Chondrocyte (in vitro differentiated cells): ENCODE data around the gene CYLD. TPM values are rescaled to one million over a fixed set of nuclear protein-coding genes. Genes with fewer than 3 reads are reported as not detected.
A peak's percentile ranks its signal among the peaks of the same experiment; 100 is the strongest.

Source experiments
- DNase-seq: peaks from one replicate; pipeline ENCODE4 v3.0.0; 2021; ENCODE audit warnings: mixed read lengths, low spot score
- H3K27ac Mint-ChIP-seq: one replicate; pipeline ENCODE4 v1.8.0; 2021; ENCODE audit warnings: mild to moderate bottlenecking, moderate library complexity, mixed read lengths; ENCODE audit not compliant: unreplicated experiment
- H3K27me3 Mint-ChIP-seq: 2 replicates; pipeline ENCODE4 v1.8.0; 2021; ENCODE audit warnings: low read depth, mixed read lengths
- H3K36me3 Mint-ChIP-seq: 2 replicates; pipeline ENCODE4 v1.8.0; 2021; ENCODE audit warnings: low read depth, mixed read lengths
- H3K4me1 Mint-ChIP-seq: 2 replicates; pipeline ENCODE4 v1.8.0; 2021; ENCODE audit warnings: low read depth, mild to moderate bottlenecking, mixed read lengths
- H3K4me3 Mint-ChIP-seq: one replicate; pipeline ENCODE4 v1.8.0; 2021; ENCODE audit warnings: mild to moderate bottlenecking, moderate library complexity, mixed read lengths; ENCODE audit not compliant: unreplicated experiment
- H3K9me3 Mint-ChIP-seq: 2 replicates; pipeline ENCODE4 v1.8.0; 2021; ENCODE audit warnings: low read depth, mixed read lengths
- total RNA-seq: library from RNA; stranded (reverse); gene quantifications from 3 replicates; pipeline ENCODE4 v1.2.1, GENCODE V29; 2021
- TF ChIP-seq, protein P1 (sequence below): fragments of 200-600 bp; sonication (generic); IDR thresholded peaks from 2 replicates; pipeline ENCODE4 v1.5.0; 2021; ENCODE audit warnings: antibody characterized with exemption, mild to moderate bottlenecking, moderate library complexity

CYLD gene
- total RNA-seq, 1 donor from 2014 or later, result 35.8 TPM

DNA sequence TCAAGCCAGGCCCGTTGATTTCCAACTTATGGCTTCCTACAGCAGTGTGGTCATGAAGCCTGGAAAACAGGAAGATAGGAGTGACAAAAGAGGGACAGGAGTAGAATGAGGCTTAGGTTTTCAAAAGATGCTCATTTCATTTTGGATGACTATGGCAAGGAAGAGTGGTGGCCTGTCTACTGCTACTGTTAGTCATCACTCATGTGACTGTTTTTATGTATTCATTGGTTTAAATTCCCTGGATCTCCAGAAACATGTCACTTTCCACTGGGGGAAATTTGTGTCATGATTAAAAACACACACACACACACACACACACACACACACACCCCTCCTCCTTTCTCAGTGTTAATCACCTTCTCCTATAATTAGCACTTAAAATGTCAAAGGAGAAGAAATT, 1.1 kb upstream of the CYLD start:
- DNase-seq, result no peak
- H3K9me3 Mint-ChIP-seq, result no peaks in the 10 kb centered on the region
- peaks cover 3% of the 10 kb centered on the region for H3K36me3 Mint-ChIP-seq
- H3K4me3 Mint-ChIP-seq, result peak overlapping the region; percentile 80
- peaks cover 32% of the 10 kb centered on the region for H3K4me1 Mint-ChIP-seq
- H3K27me3 Mint-ChIP-seq, result peaks cover 16% of the 10 kb centered on the region
- H3K27ac Mint-ChIP-seq, result no peak overlapping the region
- TF ChIP-seq, protein P1, sequence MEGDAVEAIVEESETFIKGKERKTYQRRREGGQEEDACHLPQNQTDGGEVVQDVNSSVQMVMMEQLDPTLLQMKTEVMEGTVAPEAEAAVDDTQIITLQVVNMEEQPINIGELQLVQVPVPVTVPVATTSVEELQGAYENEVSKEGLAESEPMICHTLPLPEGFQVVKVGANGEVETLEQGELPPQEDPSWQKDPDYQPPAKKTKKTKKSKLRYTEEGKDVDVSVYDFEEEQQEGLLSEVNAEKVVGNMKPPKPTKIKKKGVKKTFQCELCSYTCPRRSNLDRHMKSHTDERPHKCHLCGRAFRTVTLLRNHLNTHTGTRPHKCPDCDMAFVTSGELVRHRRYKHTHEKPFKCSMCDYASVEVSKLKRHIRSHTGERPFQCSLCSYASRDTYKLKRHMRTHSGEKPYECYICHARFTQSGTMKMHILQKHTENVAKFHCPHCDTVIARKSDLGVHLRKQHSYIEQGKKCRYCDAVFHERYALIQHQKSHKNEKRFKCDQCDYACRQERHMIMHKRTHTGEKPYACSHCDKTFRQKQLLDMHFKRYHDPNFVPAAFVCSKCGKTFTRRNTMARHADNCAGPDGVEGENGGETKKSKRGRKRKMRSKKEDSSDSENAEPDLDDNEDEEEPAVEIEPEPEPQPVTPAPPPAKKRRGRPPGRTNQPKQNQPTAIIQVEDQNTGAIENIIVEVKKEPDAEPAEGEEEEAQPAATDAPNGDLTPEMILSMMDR, result no peak

DNA sequence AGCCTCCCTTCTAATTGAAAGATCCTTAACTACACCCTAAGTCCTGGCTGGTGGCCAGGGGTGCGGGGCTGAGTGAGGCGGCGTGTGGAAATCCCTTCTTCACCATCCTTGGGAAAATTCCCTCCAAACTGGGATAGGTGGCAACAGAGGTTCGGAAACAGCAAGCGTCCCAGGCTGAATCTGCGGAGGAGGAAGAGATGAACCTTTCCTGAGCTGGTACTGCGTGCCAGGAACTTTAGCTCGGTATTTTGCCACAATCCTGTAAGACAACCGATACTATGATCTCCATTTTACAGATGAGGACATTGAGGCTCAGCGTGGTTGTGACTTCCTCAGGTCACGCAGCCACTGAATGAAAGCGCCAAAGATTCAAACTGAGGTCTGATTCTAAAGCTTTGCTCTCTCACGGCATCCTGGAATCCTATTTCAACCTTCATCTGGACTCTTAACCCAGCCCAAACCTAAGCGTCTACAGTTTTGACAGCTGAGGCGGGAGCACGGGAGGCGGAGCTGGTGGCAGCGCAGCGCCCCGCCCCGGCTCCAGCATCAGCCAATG, 583 bp upstream of the CYLD start:
- TF ChIP-seq, protein P1, result no peak
- H3K4me1 Mint-ChIP-seq, result peaks cover 32% of the 10 kb centered on the region
- peaks cover 16% of the 10 kb centered on the region for H3K27me3 Mint-ChIP-seq
- H3K4me3 Mint-ChIP-seq, result peak overlapping the region; percentile 80
- no peaks in the 10 kb centered on the region for H3K9me3 Mint-ChIP-seq
- DNase-seq, result no peak
- H3K27ac Mint-ChIP-seq, result peak overlapping the region; percentile 89
- peaks cover 3% of the 10 kb centered on the region for H3K36me3 Mint-ChIP-seq

DNA sequence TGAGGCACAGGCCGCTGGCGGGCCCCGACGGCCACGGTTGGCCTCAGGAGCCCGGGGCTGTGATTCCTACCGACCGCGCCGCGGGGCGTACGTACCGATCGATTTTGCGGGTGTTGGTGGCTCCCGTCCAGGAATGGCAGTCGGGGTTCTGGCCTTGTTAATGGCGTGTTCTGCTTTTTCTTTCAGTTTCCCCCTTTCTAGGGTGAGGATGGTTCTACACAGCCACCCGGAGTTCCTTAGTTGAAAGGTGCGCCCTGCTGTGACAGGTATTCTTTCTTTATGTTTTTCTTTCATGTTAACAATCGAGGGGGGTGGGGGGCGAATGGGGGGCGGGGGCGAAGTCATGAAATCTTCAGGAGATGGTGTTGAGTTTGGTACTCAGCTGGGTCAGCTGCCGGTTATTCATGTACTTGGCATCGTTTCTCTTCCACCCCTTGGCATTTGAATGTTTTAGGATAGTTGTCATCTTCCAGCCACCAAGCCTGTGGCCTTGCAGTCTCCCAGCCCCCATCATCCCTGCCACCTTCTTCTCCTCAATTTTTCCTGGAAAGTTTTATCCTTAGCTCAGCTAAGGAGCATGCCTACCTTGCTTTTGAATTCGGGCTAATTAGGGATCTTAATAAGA, 802 bp downstream of the CYLD start:
- peaks cover 3% of the 10 kb centered on the region for H3K36me3 Mint-ChIP-seq
- DNase-seq, result no peak
- TF ChIP-seq, protein P1, result no peak
- H3K27me3 Mint-ChIP-seq, result peaks cover 6% of the 10 kb centered on the region
- H3K4me3 Mint-ChIP-seq, result peak overlapping the region; percentile 74
- peaks cover 32% of the 10 kb centered on the region for H3K4me1 Mint-ChIP-seq
- H3K9me3 Mint-ChIP-seq, result no peaks in the 10 kb centered on the region
- peak overlapping the region; percentile 75 for H3K27ac Mint-ChIP-seq

DNA sequence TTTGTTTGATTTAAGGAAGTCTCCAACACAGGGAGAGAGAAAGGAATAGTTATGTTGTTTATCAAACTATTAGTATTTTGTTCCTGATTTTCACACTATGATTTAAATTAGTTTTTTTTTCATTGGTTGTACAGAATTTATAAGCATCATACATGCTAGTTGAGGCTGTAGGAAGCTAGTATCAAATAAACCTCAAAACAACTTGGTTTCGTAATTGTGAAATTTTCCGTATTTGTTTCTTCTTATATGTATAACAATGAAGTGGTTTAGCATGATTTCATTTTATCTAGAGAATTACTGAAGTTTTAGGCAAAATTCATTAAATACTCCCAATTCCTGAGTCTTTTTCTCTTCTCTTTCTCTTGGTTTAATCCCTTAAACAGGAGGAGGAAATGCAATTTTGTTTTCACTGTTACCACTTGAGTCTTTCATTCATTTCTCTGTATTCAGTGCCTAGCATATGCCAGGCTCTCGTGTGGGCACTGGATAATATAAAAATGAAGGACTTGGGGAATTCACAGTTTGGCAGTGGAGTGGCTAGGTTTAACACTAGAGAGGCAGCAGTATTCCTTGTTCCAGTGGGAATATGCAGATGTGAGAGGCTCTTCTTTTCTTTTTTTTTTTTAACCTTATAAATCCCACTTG, 1.8 kb downstream of the CYLD start:
- H3K9me3 Mint-ChIP-seq, result no peaks in the 10 kb centered on the region
- H3K4me1 Mint-ChIP-seq, result peaks cover 32% of the 10 kb centered on the region
- H3K27me3 Mint-ChIP-seq, result peaks cover 2% of the 10 kb centered on the region
- no peak overlapping the region for H3K4me3 Mint-ChIP-seq
- H3K36me3 Mint-ChIP-seq, result peaks cover 3% of the 10 kb centered on the region
- H3K27ac Mint-ChIP-seq, result peak overlapping the region; percentile 27
- no peak for DNase-seq
- TF ChIP-seq, protein P1, result no peak

DNA sequence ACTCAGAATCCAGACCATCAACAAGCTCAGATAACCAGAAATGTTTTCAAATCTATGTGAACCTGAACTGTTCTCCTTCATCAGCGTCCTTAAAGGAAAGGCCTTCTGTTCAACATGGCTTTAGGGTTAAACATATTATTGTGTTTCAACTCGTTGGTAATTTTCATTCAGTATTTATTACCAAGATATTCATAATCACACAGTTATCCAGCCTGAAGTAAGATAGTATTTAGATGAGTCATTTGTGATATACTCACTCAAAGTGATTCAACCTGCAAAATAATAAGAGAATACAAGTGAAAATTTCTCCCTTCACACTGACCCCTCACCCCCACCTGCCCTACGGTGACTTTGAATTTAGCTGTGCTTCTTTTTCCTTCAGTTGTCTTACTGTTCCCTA, 3.0 kb downstream of the CYLD start:
- no peaks in the 10 kb centered on the region for H3K9me3 Mint-ChIP-seq
- H3K36me3 Mint-ChIP-seq, result peaks cover 7% of the 10 kb centered on the region
- no peaks in the 10 kb centered on the region for H3K27me3 Mint-ChIP-seq
- TF ChIP-seq, protein P1, result no peak
- H3K4me3 Mint-ChIP-seq, result no peak overlapping the region
- peaks cover 32% of the 10 kb centered on the region for H3K4me1 Mint-ChIP-seq
- peak overlapping the region; percentile 60 for H3K27ac Mint-ChIP-seq
- DNase-seq, result no peak
